GOT3 (cell line): ENCODE measurements around the gene LRP1B.

Experiments
- DNase-seq: peaks from one replicate; lab custom pipeline; 2025; ENCODE audit warnings: mixed read lengths; lab: John Stamatoyannopoulos, UW

The LRP1B gene

DNA sequence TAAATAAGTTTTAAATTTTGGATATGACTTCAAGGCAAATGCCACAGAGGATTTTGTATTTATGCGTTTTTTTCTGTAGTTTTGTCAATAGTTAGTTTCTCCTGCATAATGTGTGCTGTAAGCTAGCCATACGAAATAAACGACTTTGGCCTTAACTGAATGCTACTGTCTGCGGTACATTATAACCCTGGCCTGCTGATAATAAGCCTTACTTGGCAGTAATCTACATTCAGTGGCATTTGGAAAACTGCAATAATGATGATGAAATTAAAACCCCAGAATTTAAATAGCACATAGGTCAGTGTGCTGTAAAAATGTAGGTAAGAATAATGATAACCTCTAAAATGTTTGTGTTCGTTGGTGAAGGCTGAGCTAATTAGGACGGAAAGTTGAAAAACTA lies 88.8 kb downstream of the LRP1B start:
- DNase-seq = no peak

DNA sequence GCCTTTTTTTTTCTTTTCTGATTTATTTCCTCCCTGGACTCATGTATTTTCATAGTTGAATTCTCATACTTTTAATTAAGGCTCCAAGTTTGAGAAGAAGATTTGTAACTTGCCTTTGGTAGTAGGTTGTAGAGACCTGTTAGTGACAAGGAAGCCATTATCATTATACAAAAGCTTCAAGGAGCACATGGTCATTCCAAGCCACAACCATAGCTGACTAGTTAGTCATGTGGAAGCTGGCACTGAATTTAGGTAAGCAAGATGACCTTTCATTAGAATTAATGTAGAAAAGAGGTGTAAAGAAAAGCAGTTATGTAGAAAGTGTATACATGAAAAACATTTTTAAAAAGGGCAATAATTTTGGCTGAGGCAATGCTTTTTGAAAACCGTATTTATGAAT lies 89.7 kb downstream of the LRP1B start:
- no peak for DNase-seq

DNA sequence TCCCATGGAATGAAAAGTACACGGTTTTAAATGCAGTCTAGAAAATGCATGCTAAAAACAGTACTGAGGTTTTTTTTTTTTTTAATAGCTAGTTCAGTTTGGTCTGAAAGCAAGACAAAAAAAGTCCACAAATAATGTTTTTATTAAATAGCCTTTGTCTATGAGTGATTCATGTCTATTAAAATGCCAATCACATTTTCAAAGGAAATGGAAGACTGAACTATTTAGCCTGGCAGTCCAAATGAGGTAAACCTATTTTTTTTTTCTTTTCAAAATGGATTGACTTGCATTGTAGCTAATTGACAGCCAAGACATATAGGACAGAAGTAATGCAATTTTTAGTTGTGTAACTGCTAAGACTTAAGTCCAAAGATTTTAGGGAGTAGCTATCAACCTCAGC lies 90.3 kb downstream of the LRP1B start:
- no peak for DNase-seq

DNA sequence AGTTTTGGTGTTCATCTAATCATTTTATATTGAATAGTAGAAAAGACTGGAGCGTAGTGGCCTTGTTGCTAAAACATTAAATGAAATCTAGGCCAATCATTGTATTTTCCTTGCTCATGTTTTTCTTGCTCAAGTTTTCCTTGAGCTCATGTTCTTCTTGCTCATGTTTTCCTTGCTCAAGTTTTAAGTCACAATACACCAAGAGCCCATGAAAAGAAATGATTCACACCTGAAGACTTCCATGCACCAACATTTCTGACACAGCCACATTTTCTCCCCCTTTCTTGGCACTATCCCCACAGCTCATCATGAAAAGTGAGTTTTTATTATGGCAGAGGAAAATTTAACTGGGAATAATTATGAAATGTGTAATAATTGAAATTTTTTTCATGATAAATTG lies 92.0 kb downstream of the LRP1B start:
- no peak for DNase-seq

DNA sequence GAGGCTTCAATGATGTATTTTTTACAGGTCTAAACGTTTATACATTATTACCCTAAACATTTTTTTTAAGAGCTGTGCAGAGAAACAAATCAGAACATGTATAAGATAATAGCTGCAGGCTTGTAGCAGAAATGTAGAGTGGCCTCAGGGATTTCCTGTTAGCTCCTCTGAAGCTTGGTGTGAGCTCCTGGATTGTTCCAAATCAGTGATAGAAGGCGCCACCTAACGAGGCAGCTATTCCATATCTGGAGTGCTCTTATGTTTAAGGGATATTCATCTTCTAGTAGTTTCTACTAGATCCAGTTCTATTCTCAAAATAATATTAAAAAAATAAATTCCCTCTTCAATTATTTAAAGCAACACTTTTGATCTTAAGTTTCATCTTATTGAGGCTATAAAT lies 93.1 kb downstream of the LRP1B start:
- DNase-seq = no peak

DNA sequence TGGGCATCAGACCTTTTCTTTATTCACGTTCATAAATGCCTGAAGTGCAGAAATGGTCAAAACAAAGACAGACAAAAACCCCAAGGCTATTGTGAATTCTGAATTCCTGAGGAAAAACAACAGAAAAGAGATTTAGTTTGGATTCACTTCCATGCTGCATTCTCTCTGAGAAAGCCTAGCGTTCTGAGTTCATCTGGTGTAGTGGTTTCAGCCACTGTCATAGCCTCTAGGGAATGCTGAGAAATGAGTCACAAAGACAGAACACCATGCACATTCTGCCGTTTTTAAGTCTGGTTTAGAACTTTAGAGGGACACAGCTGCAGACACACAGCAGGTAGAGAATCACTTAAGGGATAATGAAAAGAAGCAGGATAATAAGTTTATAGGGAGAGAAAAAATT lies 93.8 kb downstream of the LRP1B start:
- DNase-seq = no peak

DNA sequence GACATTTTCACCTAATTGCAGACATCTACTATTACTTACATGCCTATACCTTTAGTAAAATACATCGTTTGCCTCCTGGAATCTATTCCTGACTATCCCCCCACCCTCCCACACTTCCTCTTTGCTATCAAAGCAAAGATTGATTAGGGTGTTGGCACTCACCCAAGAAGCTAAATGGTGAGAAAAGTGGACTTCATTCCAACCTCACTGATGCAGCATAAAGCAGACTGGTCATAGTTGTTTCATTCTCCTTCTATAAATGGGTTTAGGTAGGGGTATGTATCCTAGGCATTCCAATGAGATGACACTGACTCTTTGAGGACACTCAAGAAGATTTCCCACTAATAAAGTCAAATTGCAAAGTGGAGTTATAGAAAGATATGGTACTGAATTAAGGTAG lies 97.4 kb downstream of the LRP1B start:
- no peak for DNase-seq

DNA sequence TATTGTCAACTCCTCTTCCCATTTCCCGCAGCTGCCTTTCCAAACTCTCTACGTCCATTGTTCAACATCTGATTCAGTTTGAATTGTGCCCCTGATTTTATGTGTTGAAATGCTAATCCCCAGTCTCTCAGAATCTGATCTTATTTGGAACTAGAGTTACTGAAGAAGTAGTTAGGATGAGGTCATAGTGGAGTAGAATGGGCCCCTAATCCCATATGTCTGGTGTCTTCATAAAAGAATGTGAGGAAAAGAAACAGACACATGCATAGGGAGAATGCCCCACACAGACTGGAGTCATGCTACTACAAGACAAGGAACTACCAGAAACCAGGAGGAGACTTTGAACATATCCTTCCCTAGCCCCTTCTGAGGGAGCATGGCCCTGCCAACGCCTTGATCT lies 99.2 kb downstream of the LRP1B start:
- DNase-seq = no peak

DNA sequence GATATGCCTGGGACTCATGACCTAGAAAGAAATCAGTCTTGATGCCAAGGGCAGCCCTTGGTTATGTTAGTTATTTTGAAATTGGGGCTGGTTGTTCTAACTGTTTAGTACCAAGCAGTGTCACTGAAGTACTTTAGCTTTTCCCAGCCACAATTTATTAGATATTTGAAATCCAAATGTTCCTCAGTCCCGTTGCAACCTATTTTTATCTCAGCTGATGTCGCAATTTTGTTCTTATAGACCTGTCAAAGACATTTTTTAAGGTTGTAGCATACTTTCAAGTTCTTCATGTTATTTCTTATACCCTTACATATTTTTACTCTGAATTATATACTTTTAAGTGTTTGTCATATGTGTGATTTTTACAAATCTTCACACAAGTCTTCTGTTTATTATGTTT lies 100.1 kb downstream of the LRP1B start:
- DNase-seq = no peak

DNA sequence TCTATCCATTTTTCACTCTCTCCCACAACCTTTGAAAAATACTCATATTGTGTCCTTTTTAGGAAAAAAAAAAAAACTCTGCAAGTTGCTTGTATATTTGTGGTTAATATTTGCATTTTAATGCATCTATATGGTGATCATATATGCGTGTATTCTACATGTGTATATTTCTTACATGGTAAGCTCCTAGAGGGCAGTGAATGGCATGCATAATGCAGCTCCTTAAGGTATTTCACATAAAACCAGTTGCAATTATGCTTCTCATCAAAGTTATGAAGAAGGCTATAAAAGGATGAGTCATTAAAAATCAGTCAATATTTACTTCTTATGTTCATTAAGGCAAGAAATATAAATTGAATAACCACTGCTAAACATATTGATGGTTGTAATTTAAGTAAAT lies 100.8 kb downstream of the LRP1B start:
- no peak for DNase-seq

DNA sequence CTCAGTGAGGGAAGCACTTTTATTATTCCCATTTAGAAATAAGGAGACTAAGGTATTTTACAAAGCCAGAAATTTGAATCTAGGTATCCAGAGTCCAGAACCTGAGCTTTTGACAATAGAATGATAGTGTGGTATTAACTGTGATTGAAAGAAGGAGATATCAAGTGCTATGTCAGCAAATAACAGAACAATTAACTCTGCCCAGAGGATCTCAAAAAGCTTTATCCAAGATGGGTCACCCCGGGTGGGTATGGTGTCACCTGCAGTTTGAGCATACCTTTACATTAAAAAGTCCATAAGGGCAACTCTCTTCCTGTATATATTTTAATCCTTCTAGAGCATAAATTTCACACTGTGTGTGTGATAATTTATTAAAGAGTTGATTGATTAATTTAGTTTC lies 105.4 kb downstream of the LRP1B start:
- DNase-seq = no peak

DNA sequence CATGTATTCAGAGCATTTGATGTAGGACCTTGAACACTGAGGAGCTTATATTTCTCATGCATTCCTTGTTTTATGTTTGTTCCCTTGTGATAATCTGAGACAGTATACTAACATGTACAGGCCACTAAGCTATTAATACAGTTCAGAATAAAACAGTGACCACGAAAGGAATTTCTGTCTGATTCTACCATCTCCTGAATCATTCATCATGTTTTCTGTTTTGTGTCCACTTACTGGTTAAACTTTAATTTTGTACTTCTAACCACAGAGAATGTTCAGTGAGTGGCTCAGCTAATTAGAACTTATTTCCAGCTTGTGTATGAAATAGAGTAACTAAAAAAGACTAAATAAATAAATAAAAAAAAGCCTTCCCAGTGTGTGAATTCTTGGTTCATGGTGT lies 110.4 kb downstream of the LRP1B start:
- DNase-seq = no peak

DNA sequence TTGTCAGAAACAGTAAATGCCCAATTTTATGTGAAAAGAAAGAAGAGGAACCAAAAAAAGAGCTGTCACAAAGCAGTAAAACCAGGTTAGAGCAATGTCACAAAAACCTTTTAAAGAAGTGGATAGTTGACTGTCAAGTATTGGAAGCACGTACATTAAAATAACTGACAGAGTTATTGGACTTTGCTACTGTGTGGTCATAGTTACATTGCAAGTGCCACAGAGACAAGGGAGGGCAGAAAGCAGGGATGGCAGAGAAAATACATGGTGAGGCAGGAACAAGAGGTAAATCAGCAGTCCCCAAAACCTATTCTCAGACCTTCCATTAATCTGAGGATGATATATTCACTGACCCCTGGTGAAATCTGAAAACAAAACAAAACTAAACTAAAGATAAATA lies 116.3 kb downstream of the LRP1B start:
- DNase-seq = no peak

DNA sequence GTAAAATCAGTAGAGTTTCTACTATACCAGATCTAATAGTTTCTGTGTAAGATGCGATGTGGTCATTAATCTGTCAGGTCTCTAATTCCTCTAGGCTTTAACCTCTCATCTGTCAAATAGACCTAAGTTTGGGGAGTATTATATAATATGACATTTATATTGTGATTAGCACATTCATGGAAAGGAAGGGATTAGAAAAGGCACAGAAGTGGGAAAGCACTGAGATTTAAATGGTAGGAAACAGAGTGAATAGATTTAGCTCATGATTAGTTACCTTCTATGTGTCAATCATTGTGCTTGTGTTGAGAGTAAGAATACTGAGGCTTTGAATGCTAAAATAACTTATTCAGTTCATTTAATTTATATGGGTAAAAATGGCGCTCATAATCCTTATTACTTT lies 118.0 kb downstream of the LRP1B start:
- DNase-seq = no peak

DNA sequence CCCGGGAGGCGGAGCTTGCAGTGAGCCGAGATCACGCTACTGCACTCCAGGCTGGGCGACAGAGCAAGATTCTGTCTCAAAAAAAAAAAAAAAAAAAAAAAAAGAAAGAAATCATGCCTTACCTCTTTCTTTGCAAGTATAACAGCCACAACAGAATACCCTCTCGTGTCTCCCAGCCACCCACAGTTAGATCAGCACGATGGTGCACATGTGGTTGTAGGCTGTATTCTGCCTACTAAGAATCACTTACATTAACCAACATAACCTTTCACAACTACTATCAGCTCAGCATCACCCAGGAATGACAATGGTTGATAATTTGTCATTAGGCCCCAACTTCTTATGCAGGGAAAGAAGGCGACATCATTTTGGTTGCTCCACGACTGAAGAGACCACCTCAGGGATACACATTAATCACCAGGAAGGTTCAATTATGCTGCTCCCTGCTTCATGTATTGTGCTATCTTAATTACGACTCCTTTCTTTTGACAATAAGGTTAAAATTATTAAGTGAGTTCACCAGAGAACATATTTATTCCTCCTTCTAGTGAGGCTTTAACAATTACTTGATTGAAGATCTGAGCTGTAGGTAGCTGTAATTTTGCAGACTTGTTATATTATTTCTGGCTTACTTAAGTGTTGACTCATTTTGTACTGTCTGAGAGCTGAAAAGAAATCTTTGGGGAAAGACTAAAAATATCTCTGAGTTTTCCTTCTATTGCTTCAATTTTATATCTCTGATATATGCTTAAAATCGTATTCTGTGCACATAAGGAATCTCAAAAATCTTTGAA lies 120.1 kb downstream of the LRP1B start:
- DNase-seq = no peak

DNA sequence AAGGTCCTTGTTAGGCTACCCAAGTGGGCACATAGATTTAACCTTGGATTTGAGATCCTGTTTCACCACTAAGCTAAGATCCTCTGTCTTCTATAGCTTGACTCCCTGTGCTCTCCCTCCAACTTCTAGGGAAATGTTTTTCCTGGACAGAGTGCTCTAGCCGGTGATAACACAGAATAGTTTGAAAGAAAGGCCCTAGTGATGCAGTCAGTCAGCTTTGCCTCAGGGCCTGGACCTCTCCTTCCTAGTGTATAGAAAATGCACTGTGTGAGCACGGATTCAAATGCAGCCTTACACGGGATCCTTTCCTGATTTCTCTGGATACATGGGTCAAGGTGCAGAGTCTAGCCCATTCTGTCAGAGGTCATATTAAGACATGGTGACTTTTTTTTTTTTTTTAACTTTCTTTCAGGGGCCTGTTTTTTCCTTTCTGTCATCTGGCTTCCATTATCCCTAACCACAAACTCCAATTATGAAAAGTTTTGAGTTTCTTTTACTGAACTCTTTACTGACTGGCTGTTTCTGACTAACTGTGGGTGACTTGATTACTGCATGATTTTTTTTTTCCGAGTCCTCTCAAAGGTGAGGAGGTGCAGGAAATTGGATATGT lies 122.6 kb downstream of the LRP1B start:
- no peak for DNase-seq

DNA sequence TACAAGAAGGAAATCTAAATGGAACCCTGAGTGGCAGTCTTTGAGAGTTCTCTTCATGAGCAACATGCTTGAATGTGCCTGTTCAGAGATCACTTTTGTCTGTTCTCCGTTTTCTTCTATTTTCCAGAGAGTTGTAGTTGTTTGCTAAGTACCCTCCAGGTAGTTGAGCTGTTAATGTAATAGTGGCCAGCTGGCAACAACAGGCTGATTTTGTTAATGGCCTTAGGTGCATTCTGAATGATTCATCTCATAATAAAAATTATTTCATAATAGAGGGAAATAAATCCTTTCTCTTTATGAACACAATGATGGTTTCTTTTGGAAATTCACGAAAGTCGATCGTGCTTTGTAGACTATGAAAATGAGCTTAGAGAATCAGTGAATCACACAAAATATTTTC lies 136.8 kb downstream of the LRP1B start:
- DNase-seq = no peak

DNA sequence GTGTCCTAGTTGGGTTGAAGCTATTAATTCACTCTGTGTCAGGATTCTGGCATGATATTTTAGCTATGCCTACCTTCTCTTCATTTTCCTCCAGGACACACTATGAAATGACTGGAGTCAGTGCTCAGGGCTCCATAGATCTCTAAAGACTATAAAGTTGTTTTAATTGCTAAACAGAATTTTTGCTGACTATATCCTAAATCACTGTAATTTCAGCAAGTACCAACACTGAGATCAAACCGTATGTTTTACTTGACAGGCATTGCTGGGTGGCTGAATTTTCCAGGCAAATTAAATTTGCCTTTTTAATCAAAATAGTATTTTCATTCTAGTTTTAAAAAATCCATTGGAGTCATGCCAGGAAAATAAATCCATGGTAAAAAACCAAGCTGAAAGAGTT lies 138.1 kb downstream of the LRP1B start:
- no peak for DNase-seq

DNA sequence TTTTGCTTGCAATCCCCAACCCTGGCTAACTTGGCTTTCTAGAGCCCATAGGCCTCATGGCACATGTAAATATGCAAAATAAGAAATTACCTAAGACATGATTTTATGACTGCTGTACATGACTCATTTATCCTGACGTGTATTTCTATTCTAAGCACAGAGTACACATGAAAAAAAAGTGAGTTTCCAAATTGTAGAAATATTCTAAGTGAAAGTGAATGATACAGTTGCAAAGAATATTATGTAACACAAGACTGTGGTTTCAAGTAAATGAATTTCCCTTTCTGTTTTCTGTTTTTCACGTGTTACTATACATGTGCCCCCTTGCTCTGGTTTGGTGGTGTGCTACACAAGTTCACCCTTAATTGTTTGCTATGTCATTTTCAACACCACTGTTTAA lies 162.4 kb downstream of the LRP1B start:
- DNase-seq = no peak

DNA sequence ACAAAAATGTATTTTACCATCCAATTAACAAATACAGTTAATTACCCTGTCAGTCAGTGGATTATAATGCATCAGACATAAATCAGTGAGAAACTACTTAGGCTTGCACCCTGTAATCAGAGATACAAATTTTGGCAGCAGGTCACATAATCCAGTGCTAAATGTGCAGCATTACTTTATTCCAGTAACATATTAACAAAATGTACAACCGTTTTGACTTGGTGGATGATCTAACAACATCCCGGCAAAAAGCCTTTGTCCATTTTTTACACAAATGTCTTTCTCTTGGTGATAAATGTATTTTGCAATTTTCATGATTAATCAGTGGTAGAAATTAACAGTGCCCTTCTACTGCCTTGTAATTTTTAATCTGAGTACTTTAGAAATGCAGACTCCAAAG lies 162.8 kb downstream of the LRP1B start:
- DNase-seq = no peak

DNA sequence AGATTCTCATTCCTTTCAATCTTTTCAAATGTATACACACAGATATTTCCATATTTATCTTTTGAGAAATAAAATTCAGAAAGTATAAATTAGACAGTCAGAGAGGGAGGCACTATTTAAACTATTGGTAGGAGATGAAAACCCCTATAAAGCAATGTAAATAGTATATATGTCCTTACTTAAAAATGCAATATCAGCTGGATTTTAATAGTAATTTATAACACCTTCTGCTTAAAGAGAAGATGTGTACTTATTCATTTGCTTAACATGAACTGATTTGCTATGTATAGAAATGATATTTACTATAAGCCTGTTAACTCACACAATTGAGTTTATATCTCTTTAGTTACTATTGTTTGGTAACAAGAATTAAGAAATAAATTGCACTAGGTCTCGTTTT lies 163.3 kb downstream of the LRP1B start:
- DNase-seq = no peak

DNA sequence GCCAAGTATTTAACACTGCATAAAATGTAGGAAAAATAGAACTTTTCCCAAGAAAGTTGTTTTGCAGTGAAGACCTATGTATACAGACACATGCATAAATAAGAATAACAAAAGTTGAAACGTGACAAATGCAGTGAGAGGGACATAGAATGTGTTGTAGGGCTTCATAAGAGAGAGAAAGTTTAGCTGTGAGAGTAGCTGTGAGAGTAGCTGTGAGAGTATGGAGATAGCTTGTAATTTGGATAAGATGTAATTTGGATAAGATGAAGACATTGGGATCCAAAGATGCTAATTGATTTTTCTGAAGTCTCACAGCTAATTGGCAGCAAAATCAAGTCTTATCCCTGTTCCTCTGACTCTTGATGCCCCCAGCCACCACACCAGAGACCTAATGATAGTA lies 170.9 kb downstream of the LRP1B start:
- no peak for DNase-seq

DNA sequence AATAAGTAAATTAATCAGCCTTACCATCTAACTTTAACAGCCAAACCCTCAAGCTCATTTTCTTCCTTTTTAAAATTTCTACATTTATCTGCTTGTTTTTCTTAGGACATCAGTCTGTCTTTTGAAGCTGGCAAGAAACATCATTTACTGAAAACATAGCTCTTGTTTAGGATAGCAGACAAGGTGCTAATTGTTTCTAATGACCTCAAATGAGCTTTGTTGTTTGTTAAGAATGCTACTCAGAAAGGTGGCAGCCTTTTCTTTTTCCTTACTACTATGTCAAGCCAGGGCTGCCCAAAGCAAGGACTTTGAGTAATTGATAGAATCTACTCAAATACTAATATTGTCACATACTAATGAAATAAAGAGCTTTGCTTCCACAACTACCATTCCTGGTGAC lies 171.8 kb downstream of the LRP1B start:
- DNase-seq = no peak

DNA sequence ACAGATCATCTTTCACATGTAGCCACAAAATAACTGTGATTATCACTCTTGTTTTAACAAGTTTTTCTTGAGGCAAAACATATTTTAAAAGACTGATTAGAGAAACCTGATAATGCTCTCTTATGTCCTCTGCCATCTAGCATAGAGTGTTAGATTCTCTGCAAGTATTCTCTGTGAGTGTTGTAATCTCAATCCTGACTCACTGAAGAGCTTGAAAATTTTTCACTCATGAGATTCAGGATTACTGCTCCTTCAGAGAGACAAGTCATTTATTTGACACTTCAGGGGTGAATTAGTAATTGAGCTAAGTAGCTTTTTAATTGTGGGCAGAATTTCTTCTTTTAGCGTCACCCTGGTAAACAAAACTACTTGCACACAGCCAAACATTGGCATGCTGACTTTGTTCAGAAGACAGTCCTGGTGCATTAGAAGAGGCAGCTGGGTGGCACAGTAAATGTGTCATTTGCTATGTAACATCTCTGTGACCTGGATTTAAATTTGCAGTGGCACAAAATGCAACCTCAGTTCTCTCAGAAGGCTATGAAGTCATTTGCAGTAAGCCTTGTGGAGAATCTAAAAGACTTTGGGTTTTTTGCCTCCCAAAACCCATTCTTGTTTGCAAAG lies 172.9 kb downstream of the LRP1B start:
- DNase-seq = no peak
